Esophagus squamous epithelium (tissue), 4 donors: ENCODE data around the gene TUBB1.

Experiments
- POLR2A ChIP-seq, 4 donors: fragments of 450-650 bp; IDR thresholded peaks; one replicate each; pipeline ENCODE4 v1.6.1; 2017; ENCODE audit warnings: antibody characterized with exemption in 4 of 4, mild to moderate bottlenecking in 4 of 4, moderate library complexity in 3 of 4
- TF ChIP-seq, protein P1 (sequence below), 6 experiments: fragments of 450-650 bp in 4 of 6; fragments of 200-600 bp in 2 of 6; sonication (generic) in 2 of 6; IDR thresholded peaks; one replicate each; pipeline ENCODE4 v1.5.1; 2016 to 2019; ENCODE audit warnings: antibody characterized with exemption in 6 of 6, mild to moderate bottlenecking in 4 of 6, moderate library complexity in 4 of 6

DNA sequence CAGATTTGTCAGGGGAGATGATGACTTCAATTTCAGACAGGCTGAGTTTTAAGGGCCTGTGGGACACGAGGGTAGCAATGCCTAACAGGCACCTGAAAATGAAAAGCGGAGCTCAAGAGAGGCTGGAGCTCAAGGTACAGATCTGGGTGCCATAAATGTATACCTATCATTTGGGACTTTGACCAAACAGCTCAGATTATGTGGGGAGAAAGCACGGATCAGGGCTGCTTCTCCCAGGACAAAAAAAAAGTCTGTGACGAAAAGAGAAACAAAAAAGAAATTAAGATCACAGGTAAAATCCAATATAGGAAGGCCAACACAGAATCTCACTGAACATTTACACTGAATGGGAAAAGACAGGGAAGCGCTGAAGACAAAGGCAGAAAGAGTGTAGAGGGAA lies 21.4 kb downstream of the TUBB1 start:
- no peak for TF ChIP-seq POLR2A (IDR thresholded peaks at IDR 0.05)
- TF ChIP-seq, protein P1, sequence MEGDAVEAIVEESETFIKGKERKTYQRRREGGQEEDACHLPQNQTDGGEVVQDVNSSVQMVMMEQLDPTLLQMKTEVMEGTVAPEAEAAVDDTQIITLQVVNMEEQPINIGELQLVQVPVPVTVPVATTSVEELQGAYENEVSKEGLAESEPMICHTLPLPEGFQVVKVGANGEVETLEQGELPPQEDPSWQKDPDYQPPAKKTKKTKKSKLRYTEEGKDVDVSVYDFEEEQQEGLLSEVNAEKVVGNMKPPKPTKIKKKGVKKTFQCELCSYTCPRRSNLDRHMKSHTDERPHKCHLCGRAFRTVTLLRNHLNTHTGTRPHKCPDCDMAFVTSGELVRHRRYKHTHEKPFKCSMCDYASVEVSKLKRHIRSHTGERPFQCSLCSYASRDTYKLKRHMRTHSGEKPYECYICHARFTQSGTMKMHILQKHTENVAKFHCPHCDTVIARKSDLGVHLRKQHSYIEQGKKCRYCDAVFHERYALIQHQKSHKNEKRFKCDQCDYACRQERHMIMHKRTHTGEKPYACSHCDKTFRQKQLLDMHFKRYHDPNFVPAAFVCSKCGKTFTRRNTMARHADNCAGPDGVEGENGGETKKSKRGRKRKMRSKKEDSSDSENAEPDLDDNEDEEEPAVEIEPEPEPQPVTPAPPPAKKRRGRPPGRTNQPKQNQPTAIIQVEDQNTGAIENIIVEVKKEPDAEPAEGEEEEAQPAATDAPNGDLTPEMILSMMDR (IDR thresholded peaks at IDR 0.05) = no peak
